ENCODE measurements around the gene FOXP3.

DNA sequence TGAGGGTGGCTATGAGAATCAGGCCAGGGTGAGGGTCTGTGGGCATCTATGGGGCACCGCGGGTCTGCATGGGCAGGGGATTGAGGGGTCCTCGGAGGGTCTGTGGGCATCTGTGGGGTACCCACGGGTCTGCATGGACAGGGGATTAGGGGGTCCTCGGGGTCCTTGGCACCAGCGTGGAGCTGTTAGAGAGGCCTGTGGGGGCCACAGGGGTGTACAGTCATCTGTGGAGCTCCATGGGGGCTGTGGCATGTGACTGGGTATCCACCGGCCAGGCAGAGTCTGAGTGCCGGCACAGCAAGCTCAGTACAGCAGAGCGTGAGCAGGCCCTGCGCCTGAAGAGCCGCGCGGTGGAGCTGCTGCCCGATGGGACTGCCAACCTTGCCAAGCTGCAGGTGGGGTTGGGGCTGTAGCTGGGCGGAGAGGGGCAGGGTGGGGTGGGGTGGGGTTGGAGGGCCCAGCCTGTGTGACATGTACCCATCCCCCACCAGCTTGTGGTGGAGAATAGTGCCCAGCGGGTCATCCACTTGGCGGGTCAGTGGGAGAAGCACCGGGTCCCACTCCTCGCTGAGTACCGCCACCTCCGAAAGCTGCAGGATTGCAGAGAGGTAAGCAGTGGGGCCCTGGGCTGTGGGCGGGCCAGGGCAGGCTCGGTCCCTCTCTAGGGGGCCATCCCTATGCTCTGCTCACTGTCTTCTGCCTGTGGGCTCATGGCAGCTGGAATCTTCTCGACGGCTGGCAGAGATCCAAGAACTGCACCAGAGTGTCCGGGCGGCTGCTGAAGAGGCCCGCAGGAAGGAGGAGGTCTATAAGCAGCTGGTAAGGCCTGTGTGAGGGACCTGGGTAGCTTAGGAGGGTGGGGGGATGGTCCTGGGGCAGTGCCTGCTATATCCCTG, 16.3 kb downstream of the FOXP3 start:
- no peak for TF ChIP-seq POLR2A (IDR thresholded peaks at IDR 0.05)
- TF ChIP-seq, protein P1, sequence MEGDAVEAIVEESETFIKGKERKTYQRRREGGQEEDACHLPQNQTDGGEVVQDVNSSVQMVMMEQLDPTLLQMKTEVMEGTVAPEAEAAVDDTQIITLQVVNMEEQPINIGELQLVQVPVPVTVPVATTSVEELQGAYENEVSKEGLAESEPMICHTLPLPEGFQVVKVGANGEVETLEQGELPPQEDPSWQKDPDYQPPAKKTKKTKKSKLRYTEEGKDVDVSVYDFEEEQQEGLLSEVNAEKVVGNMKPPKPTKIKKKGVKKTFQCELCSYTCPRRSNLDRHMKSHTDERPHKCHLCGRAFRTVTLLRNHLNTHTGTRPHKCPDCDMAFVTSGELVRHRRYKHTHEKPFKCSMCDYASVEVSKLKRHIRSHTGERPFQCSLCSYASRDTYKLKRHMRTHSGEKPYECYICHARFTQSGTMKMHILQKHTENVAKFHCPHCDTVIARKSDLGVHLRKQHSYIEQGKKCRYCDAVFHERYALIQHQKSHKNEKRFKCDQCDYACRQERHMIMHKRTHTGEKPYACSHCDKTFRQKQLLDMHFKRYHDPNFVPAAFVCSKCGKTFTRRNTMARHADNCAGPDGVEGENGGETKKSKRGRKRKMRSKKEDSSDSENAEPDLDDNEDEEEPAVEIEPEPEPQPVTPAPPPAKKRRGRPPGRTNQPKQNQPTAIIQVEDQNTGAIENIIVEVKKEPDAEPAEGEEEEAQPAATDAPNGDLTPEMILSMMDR (IDR thresholded peaks at IDR 0.05), result no peak
